BE2C (cell line): Measurements from ENCODE around the gene TBC1D24.
"Not testable (repeated sequence)": the region's sequence is repeated elsewhere in the genome, so short reads cannot be mapped to it uniquely, and the experiment has no call there.

Source experiments
- DNase-seq: peaks from one replicate; pipeline ENCODE4 v3.0.0-alpha.2; 2020
- H3K27me3 ChIP-seq: fragments of 250-450 bp; sonication (Bioruptor Pico); 2 replicates; pipeline ENCODE4 v1.5.1; 2020; ENCODE audit warnings: mild to moderate bottlenecking
- H3K36me3 ChIP-seq: fragments of 250-450 bp; sonication (Bioruptor Pico); 2 replicates; pipeline ENCODE4 v1.5.1; 2020; ENCODE audit warnings: mild to moderate bottlenecking
- H3K4me1 ChIP-seq: fragments of 250-450 bp; sonication (Bioruptor Pico); 2 replicates; pipeline ENCODE4 v1.5.1; 2020
- H3K4me3 ChIP-seq: 2 replicates; pipeline ENCODE4 v1.5.1; 2011; ENCODE audit warnings: low read depth, low read length
- H3K9me3 ChIP-seq: fragments of 250-450 bp; sonication (Bioruptor Pico); 2 replicates; pipeline ENCODE4 v1.5.1; 2020
- CTCF ChIP-seq: IDR thresholded peaks from 2 replicates; pipeline ENCODE4 v1.5.1; 2012; ENCODE audit warnings: mild to moderate bottlenecking, low read depth, low read length

The TBC1D24 gene

GRCh38 chr16:2429034-2429770 lies 45.7 kb upstream of the TBC1D24 start, which contains the start of gene CCNF:
Gene CCNF (plus strand): TSS chr16:2429447. CDS start chr16:2429482, 35 bp downstream.
- Histone ChIP-seq H3K9me3 (no peaks in the 10 kb centered on the region), H3K36me3 (peaks cover 40% of the 10 kb centered on the region), H3K27me3 (no peaks in the 10 kb centered on the region), H3K4me1 (peaks cover 5% of the 10 kb centered on the region; the same call in 1 of the 2 replicates), H3K4me3 (peak within 1 kb of the TSS; percentile 95)
- no peak for TF ChIP-seq CTCF
- DNase-seq: peak; percentile 99

GRCh38 chr16:2429771-2430663 lies 44.9 kb upstream of the TBC1D24 start:
- H3K4me3 ChIP-seq: peak overlapping the region; percentile 95
- peaks cover 47% of the 10 kb centered on the region for H3K36me3 ChIP-seq
- peaks cover 5% of the 10 kb centered on the region; the same call in 1 of the 2 replicates for H3K4me1 ChIP-seq
- H3K27me3 ChIP-seq: no peaks in the 10 kb centered on the region
- peak; percentile 47 for TF ChIP-seq CTCF
- no peaks in the 10 kb centered on the region for H3K9me3 ChIP-seq
- peak; percentile 37 for DNase-seq

- Histone ChIP-seq H3K36me3 (peaks cover 64% of the 10 kb centered on the region), H3K4me3 (no peak overlapping the region), H3K9me3 (no peaks in the 10 kb centered on the region), H3K4me1 (peaks cover 3% of the 10 kb centered on the region; the same call in 1 of the 2 replicates), H3K27me3 (no peaks in the 10 kb centered on the region)
- DNase-seq: no peak
- TF ChIP-seq CTCF: no peak; the same call in 1 of the 2 replicates
These were observed 42.6 kb upstream of the TBC1D24 start for GRCh38 chr16:2432286-2432685.

GRCh38 chr16:2432801-2433505 lies 42.0 kb upstream of the TBC1D24 start:
- H3K4me1 ChIP-seq: peaks cover 3% of the 10 kb centered on the region; the same call in 1 of the 2 replicates
- H3K27me3 ChIP-seq: no peaks in the 10 kb centered on the region
- peaks cover 71% of the 10 kb centered on the region for H3K36me3 ChIP-seq
- no peak for DNase-seq
- H3K9me3 ChIP-seq: no peaks in the 10 kb centered on the region
- H3K4me3 ChIP-seq: no peak overlapping the region
- no peak for TF ChIP-seq CTCF

GRCh38 chr16:2435236-2435635 lies 39.7 kb upstream of the TBC1D24 start:
- not testable (repeated sequence) for H3K4me3 ChIP-seq, DNase-seq, H3K27me3 ChIP-seq, H3K9me3 ChIP-seq, H3K4me1 ChIP-seq
- H3K36me3 ChIP-seq: peaks cover 90% of the 10 kb centered on the region

- TF ChIP-seq CTCF: no peak
- no peak for DNase-seq
These were observed 38.8 kb upstream of the TBC1D24 start for GRCh38 chr16:2436110-2436509.

More at GRCh38 chr16:2436110-2436509, 38.8 kb upstream of the TBC1D24 start:
- H3K4me3 ChIP-seq: no peak overlapping the region
- no peaks in the 10 kb centered on the region for H3K27me3 ChIP-seq
- no peaks in the 10 kb centered on the region; the same call in 1 of the 2 replicates for H3K4me1 ChIP-seq
- H3K9me3 ChIP-seq: no peaks in the 10 kb centered on the region
- H3K36me3 ChIP-seq: peaks cover 90% of the 10 kb centered on the region
